AG10803 (cell line): Measurements from ENCODE around the gene F2RL2.

ENCODE experiments used
- DNase-seq: peaks from one replicate; pipeline ENCODE4 v3.0.0; 2010; ENCODE audit warnings: low read depth
- H3K4me3 ChIP-seq: 2 replicates; pipeline ENCODE4 v1.5.1; 2011; ENCODE audit warnings: mild to moderate bottlenecking, low read length, control low read depth
- TF ChIP-seq, protein P1 (sequence below): conservative IDR thresholded peaks from 2 replicates; pipeline ENCODE4 v1.5.1; 2011; ENCODE audit warnings: mild to moderate bottlenecking, low read length, control low read depth, inconsistent platforms

Gene F2RL2

DNA sequence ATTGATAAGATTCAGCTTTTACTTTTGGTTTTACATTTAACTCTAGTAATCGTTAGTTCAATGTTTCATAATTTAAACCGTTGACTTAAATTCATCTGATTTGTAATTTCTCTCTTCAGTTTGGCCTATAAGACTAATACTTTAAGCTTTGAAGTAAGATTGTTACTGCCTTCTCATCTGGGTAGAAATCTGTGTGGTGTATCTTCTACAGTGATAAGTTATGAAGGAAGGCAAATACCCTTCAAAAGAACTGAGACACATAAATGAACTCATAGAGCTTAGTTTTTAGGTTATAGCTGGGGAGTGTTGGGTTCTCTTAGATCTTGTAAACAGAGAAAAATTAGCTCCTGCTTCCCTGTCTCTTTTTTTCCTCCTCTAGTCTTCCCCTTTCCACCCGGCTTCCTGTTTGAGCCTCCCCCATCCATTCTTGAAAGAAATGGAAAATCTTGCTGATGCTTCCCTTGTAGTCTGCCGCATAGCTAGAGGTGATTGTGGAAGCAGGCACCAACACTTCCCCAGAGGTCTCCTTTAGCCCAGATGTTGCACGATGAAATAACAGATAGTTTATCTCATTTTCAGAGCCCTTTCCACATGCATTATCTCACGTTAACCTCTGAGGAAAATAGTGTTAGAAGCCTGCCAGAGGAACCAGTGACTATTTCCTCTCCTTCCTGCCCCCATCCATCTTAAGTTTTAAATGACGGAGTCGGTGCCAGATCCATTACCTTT lies 2.0 kb upstream of the F2RL2 start:
- no peak for DNase-seq
- no peak overlapping the region for H3K4me3 ChIP-seq
- TF ChIP-seq, protein P1, sequence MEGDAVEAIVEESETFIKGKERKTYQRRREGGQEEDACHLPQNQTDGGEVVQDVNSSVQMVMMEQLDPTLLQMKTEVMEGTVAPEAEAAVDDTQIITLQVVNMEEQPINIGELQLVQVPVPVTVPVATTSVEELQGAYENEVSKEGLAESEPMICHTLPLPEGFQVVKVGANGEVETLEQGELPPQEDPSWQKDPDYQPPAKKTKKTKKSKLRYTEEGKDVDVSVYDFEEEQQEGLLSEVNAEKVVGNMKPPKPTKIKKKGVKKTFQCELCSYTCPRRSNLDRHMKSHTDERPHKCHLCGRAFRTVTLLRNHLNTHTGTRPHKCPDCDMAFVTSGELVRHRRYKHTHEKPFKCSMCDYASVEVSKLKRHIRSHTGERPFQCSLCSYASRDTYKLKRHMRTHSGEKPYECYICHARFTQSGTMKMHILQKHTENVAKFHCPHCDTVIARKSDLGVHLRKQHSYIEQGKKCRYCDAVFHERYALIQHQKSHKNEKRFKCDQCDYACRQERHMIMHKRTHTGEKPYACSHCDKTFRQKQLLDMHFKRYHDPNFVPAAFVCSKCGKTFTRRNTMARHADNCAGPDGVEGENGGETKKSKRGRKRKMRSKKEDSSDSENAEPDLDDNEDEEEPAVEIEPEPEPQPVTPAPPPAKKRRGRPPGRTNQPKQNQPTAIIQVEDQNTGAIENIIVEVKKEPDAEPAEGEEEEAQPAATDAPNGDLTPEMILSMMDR = no peak

DNA sequence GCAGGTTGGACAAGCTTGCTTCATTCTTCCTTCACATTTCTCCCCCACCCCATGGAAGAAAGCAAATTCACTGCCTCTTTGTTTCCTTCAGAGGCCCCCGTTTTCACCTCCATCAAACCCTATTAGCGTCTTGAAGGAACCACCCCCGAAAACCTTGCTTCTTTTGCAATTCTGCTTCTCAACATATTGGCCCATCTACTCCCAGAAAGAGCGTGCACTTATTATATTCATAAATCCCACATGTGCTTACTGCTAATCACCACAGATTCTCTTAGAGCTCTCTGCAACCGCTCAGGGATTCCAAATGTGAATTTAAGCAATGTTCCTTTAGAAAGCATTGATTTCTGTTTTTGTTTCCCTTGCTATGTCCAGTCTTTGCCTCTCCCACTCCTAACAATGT lies 1.1 kb downstream of the F2RL2 start:
- TF ChIP-seq, protein P1 = no peak; the same call in 1 of the 2 replicates
- H3K4me3 ChIP-seq = peak overlapping the region; percentile 19
- DNase-seq = no peak

DNA sequence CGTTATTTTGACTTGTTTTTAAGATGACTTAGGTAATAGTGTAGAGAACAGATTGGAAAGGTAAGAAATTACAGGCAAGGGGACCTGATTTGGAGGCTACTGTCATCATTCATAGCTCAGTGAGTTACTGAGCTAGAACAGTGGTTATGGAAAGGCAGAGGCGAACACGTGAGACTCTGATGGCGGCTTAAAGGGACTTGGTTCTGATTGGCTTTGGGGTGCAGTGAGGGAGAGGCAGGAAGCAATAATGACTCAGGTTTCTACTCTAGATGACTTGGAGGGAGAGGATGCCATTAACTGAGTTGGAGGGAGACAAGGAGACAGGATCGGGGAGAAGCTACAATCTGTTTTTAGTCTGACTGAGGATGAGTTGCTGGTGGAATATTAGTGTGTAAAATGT lies 3.0 kb downstream of the F2RL2 start:
- no peak for DNase-seq
- H3K4me3 ChIP-seq = no peak overlapping the region
- TF ChIP-seq, protein P1 = no peak

DNA sequence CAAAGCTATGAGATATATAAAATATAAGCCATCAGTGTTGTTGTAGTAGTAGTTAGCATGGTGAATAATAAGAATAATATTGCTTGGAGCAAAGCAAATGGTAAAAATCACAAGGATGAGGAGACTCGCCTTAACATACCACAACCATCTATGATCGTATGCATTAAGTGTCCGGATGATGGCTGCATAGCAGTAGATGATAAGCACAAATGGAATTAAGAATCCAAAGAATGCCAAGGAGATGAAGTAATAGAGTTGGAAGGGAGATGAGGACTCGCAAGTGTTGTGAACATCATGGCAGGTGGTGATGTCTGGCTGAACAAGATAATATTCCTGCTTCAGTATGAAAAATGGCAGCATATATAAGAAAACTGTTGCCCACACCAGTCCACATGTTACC lies 5.5 kb downstream of the F2RL2 start:
- DNase-seq = peak; percentile 70

DNA sequence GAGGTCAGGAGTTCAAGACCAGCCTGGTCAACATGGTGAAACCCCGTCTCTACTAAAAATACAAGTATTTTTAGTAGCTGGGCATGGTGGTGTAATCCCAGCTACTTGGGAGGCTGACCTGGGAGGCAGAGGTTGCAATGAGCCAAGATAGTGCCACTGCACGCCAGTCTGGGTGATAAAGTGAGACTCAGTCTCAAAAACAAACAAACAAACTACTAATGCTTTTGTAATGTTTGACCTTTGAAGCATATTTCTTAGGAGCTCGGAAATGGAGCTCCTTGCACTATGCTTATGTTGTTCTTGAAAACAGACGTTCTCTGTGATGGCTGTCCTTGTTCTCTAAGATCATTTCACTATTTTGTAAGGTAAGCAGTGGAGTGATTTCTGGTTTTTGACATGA lies 6.0 kb downstream of the F2RL2 start:
- DNase-seq = no peak
- H3K4me3 ChIP-seq = no peak overlapping the region
- TF ChIP-seq, protein P1 = no peak

More for the DNA sequence above, 5.5 kb downstream of the F2RL2 start:
- TF ChIP-seq, protein P1 = no peak
- no peak overlapping the region for H3K4me3 ChIP-seq

DNA sequence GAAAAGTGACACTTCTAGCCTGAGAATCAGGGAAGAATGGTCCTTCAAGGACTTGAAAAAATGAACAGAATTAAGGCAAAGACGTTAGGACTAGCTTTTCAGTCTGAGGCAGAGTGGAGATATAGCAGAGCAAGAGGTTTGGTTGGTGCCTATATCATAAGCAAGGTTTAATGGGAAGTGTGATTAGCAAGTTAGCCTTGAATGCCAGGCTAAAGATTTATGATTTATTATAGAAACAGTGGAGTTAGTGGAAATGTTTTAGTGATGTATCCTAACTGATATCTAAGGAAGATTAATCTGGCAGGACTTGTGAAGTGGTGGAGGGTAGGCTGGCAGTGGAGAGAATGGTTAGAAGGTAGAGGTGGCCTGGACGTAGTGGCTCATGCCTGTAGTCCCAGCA lies 7.0 kb downstream of the F2RL2 start:
- no peak overlapping the region for H3K4me3 ChIP-seq
- no peak for DNase-seq
- TF ChIP-seq, protein P1 = no peak

DNA sequence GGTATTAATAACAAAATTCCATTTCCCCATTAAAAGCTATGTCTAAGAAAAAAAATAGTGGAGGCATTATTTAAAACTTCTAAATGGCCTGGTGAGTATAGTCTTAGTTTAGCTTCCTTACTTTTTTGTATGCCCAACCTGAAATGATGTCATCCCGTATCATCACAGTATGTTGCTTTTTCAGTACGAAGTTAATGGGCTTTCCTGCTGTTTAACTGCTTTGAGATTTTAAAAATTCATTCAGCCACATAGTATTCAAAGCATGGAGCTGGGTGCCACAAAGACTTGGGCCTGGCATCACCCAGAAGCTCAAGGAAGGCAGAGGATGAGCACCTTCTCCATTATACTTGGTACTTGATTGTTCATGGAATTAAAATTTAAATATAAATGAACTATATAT lies 7.4 kb downstream of the F2RL2 start:
- TF ChIP-seq, protein P1 = no peak
- no peak for DNase-seq
- no peak overlapping the region for H3K4me3 ChIP-seq
